GM19043 (cell line): ENCODE measurements around the gene TRAFD1.

Source experiments
- ATAC-seq: cut with Tn5 transposase; IDR thresholded peaks from one replicate; pipeline ENCODE4 v1.9.1; 2021; ENCODE audit warnings: low read depth; ENCODE audit not compliant: unreplicated experiment

Gene TRAFD1

GRCh38 chr12:112194601-112195247 is 69.4 kb downstream of the TRAFD1 start:
- no peak for ATAC-seq

- ATAC-seq, result no peak
Observed at GRCh38 chr12:112196196-112196875, 71.0 kb downstream of the TRAFD1 start.

- no peak for ATAC-seq
Observed at GRCh38 chr12:112198120-112198733, 72.9 kb downstream of the TRAFD1 start.

GRCh38 chr12:112199136-112199535 is 73.8 kb downstream of the TRAFD1 start:
- ATAC-seq, result no peak
